PC-9 (cell line): ENCODE measurements around the gene ZNF267. TPM values are rescaled to one million over a fixed set of nuclear protein-coding genes. Genes with fewer than 3 reads are reported as not detected.
A peak's percentile ranks its signal among the peaks of the same experiment; 100 is the strongest.
"Not testable (repeated sequence)": the region's sequence is repeated elsewhere in the genome, so short reads cannot be mapped to it uniquely, and the experiment has no call there.

Experiments used
- Bru-seq: library from RNA; stranded (reverse); fragments of 400-500 nt; gene quantifications from one replicate; lab custom pipeline; 2021; lab: Mats Ljungman, UMichigan
- BruChase-seq, 2 experiments: library from RNA; stranded (reverse); fragments of 400-500 nt; gene quantifications; one replicate each; lab custom pipeline; 2021; lab: Mats Ljungman, UMichigan
- BruUV-seq: library from RNA; stranded (reverse); fragments of 400-500 nt; replicated peaks from 2 replicates; lab custom pipeline; 2021; lab: Mats Ljungman, UMichigan
- CTCF ChIA-PET: fragments of 300-600 bp; sonication (Branson Sonifier 250); formaldehyde crosslinking; loops from one replicate; lab custom pipeline; 2022; ENCODE audit warnings: antibody characterized with exemption; lab: Charles Lee
- POLR2A ChIA-PET: fragments of 300-600 bp; sonication (Branson Sonifier 250); formaldehyde crosslinking; loops from one replicate; lab custom pipeline; 2022; ENCODE audit warnings: antibody characterized with exemption; ENCODE audit not compliant: unreplicated experiment; lab: Charles Lee
- DNase-seq, 2 experiments: peaks; one replicate each; pipeline versions ENCODE4 v3.0.0 to v3.0.0-alpha.2; 2015 to 2022; ENCODE audit warnings: mixed read lengths in 1 of 2
- H2AFZ ChIP-seq: fragments of 200-600 bp; sonication (generic); 2 replicates; pipeline ENCODE4 v1.8.1; 2017; ENCODE audit warnings: antibody characterized with exemption
- H3F3A ChIP-seq: fragments of 200-600 bp; sonication (generic); 2 replicates; pipeline ENCODE4 v1.8.1; 2017; ENCODE audit warnings: antibody characterized with exemption, mild to moderate bottlenecking, low read depth; ENCODE audit not compliant: insufficient read depth
- H3K27ac ChIP-seq: fragments of 200-600 bp; sonication (generic); 2 replicates; pipeline ENCODE4 v1.6.1; 2016; ENCODE audit warnings: mixed run types
- H3K27me3 ChIP-seq: fragments of 200-600 bp; sonication (generic); 2 replicates; pipeline ENCODE4 v1.6.1; 2016; ENCODE audit warnings: low read depth, mixed run types; ENCODE audit not compliant: insufficient read depth
- H3K36me3 ChIP-seq: fragments of 200-600 bp; sonication (generic); 2 replicates; pipeline ENCODE4 v1.6.1; 2016; ENCODE audit warnings: low read depth, mixed run types
- H3K4me1 ChIP-seq: fragments of 200-600 bp; sonication (generic); replicated peaks from 2 replicates; pipeline ENCODE4 v1.6.1; 2016; ENCODE audit warnings: mixed run types; ENCODE audit not compliant: insufficient read depth
- H3K4me2 ChIP-seq: fragments of 200-600 bp; sonication (generic); 2 replicates; pipeline ENCODE4 v1.6.1; 2017; ENCODE audit warnings: mixed run types
- H3K4me3 ChIP-seq: fragments of 200-600 bp; sonication (generic); 2 replicates; pipeline ENCODE4 v1.6.1; 2016; ENCODE audit warnings: mixed run types
- H3K79me2 ChIP-seq: fragments of 200-600 bp; sonication (generic); 2 replicates; pipeline ENCODE4 v1.6.1; 2017; ENCODE audit warnings: low read depth, mixed run types
- H3K9me2 ChIP-seq: fragments of 200-600 bp; sonication (generic); 2 replicates; pipeline ENCODE4 v1.8.1; 2017; ENCODE audit warnings: mild to moderate bottlenecking; ENCODE audit not compliant: insufficient read depth
- H3K9me3 ChIP-seq: fragments of 200-600 bp; sonication (generic); 2 replicates; pipeline ENCODE4 v1.8.1; 2016; ENCODE audit warnings: low read depth; ENCODE audit not compliant: insufficient read depth
- H4K20me1 ChIP-seq: fragments of 200-600 bp; sonication (generic); 2 replicates; pipeline ENCODE4 v1.8.1; 2017; ENCODE audit not compliant: insufficient read depth
- CTCF ChIP-seq: fragments of 200-600 bp; sonication (generic); conservative IDR thresholded peaks from 2 replicates; pipeline ENCODE4 v1.6.1; 2017; ENCODE audit warnings: mixed run types, antibody characterized with exemption, mild to moderate bottlenecking, moderate library complexity
- EZH2 ChIP-seq: fragments of 200-600 bp; sonication (generic); IDR thresholded peaks from 2 replicates; pipeline ENCODE4 v1.8.0; 2017; ENCODE audit warnings: antibody characterized with exemption, low read depth
- intact Hi-C: fragments of 100-400 bp; cut with micrococcal nuclease; formaldehyde crosslinking; loops from one replicate; pipeline ENCODE4 v1.10.0; 2022; ENCODE audit not compliant: unreplicated experiment
- long read RNA-seq: library from polyadenylated mRNA; stranded (forward); transcript quantifications from one replicate; pipeline ENCODE4 v2.0.0, GENCODE V29; 2022
- total RNA-seq: library from RNA; stranded (reverse); gene quantifications from 2 replicates; pipeline ENCODE4 v1.2.3, GENCODE V29; 2021

The ZNF267 gene
- total RNA-seq = 12.4 and 18.4 TPM in 2 replicates
- percentile 96 among the genes with signal in this experiment for Bru-seq, nascent RNA
- BruChase-seq, experiment 1, labeled RNA remaining after a 2-hour chase = percentile 71 among the genes with signal in this experiment
- BruChase-seq, experiment 2, labeled RNA remaining after a 6-hour chase = percentile 56 among the genes with signal in this experiment
- long read RNA-seq, full-length matches to known transcripts = 27 of 28 reads
- long read RNA-seq, partial matches to known transcripts = 0 of 28 reads
- long read RNA-seq, other reads (novel, unspliced or antisense) = 1 of 28 reads

GRCh38 chr16:31873556-31874365 lies at the start of gene ZNF267:
ZNF267 (plus strand) TSS chr16:31873807; CDS start chr16:31873967, 160 bp downstream.
- intact Hi-C loops = loop anchor here (10.0 kb wide), 1 partner anchor 159 kb away; a partner anchor contains a TSS
- BruUV-seq = no TSS peak
- H4K20me1 ChIP-seq = no peaks in the 10 kb centered on the region

DNA sequence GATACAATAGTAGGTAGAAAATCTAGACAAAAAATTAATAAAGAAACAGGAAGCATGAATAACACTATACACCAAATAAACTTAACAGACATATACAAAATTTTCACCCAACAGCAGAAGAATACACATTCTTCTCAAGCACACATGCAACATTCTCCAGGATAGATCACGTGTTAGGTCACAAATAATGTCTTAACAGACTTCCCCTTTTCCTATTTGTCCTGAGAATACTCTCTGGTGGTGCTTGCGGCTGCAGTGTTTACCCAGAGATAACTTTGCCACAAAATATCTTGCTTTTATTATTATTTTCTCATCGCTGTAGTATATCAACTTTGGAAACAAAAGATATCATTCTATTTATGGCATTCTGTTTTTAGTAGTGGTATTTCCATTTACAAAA lies 40.6 kb upstream of the ZNF267 start:
- TF ChIP-seq CTCF (no peak), EZH2 (no peak)
- BruUV-seq = no TSS peak
- Histone ChIP-seq H3K9me3 (no peaks in the 10 kb centered on the region), H3K4me2 (no peak overlapping the region), H2AFZ (no peak overlapping the region), H3K27me3 (0 out of 2 replicates have a peak, but pooled peaks cover 7% of the 10 kb centered on the region), H3K79me2 (no peaks in the 10 kb centered on the region), H3K36me3 (no peaks in the 10 kb centered on the region), H4K20me1 (no peaks in the 10 kb centered on the region), H3F3A (no peaks in the 10 kb centered on the region), H3K9me2 (no peaks in the 10 kb centered on the region), H3K4me1 (no peaks in the 10 kb centered on the region), H3K4me3 (no peak overlapping the region), H3K27ac (no peak overlapping the region)
- CTCF ChIA-PET = no interaction called here
- intact Hi-C loops = no loop called here
- POLR2A ChIA-PET = no interaction called here
- DNase-seq = no peak

More at GRCh38 chr16:31873556-31874365, at the start of gene ZNF267:
- Histone ChIP-seq H3K27me3 (no peaks in the 10 kb centered on the region), H3K4me2 (peak within 1 kb of the TSS; percentile 85), H3F3A (no peaks in the 10 kb centered on the region; the same call in 1 of the 2 replicates), H3K9me3 (peaks cover 23% of the 10 kb centered on the region), H3K27ac (peak within 1 kb of the TSS; percentile 67), H3K4me3 (peak within 1 kb of the TSS; percentile 85), H3K79me2 (peaks cover 51% of the 10 kb centered on the region), H2AFZ (peak within 1 kb of the TSS; percentile 100), H3K36me3 (peaks cover 36% of the 10 kb centered on the region), H3K4me1 (peaks cover 25% of the 10 kb centered on the region), H3K9me2 (no peaks in the 10 kb centered on the region)
- DNase-seq = peak; percentile 84 to 95
- TF ChIP-seq EZH2 (no peak), CTCF (no peak)
- CTCF ChIA-PET = interaction anchor here (0.5 to 0.6 kb wide), 4 partner anchors 178 to 671 kb away, joined by 3 to 5 read pairs (median 4); partner anchors contain the start of genes PYCARD and ZNF843
- POLR2A ChIA-PET = interaction anchor here (0.5 to 1.1 kb wide), 7 partner anchors 161 to 1215 kb away, joined by 4 to 9 read pairs (median 6); partner anchors contain the start of genes ARMC5, FUS and TRIM72

- H3K27me3 ChIP-seq, DNase-seq, intact Hi-C loops, H2AFZ ChIP-seq, H3K27ac ChIP-seq, H4K20me1 ChIP-seq, H3K36me3 ChIP-seq, H3F3A ChIP-seq, CTCF ChIA-PET, H3K4me3 ChIP-seq, H3K79me2 ChIP-seq, H3K4me2 ChIP-seq, H3K9me2 ChIP-seq, H3K9me3 ChIP-seq, POLR2A ChIA-PET, BruUV-seq, H3K4me1 ChIP-seq: not testable (repeated sequence)
Observed at GRCh38 chr16:31836396-31836795, 37.2 kb upstream of the ZNF267 start.
